RWPE2 (cell line): ENCODE measurements around the gene PARVG.

Experiments used
- ATAC-seq: fragments of 200-7000 bp; cut with Tn5 transposase; 3 replicates; pipeline ENCODE4 v1.9.1; 2021; ENCODE audit warnings: low read depth
- DNase-seq: peaks from one replicate; pipeline ENCODE4 v3.0.0-alpha.2; 2020; ENCODE audit warnings: low spot score
- H3K27ac ChIP-seq: fragments of 450-650 bp; 2 replicates; pipeline ENCODE4 v1.5.1; 2017; ENCODE audit warnings: mild to moderate bottlenecking; ENCODE audit not compliant: poor library complexity, severe bottlenecking
- H3K27me3 ChIP-seq: fragments of 250-450 bp; sonication (Bioruptor Pico); 2 replicates; pipeline ENCODE4 v1.5.1; 2021; ENCODE audit warnings: mild to moderate bottlenecking, moderate library complexity; ENCODE audit not compliant: insufficient read depth, poor library complexity, severe bottlenecking
- H3K36me3 ChIP-seq: fragments of 250-450 bp; sonication (Bioruptor Pico); 2 replicates; pipeline ENCODE4 v1.5.1; 2020; ENCODE audit warnings: low read depth, mild to moderate bottlenecking, moderate library complexity
- H3K4me1 ChIP-seq: fragments of 250-450 bp; sonication (Bioruptor Pico); 2 replicates; pipeline ENCODE4 v1.5.1; 2021; ENCODE audit warnings: mild to moderate bottlenecking, moderate library complexity; ENCODE audit not compliant: insufficient read depth, poor library complexity, severe bottlenecking
- H3K4me3 ChIP-seq: fragments of 250-450 bp; sonication (Bioruptor Pico); 2 replicates; pipeline ENCODE4 v1.5.1; 2021; ENCODE audit warnings: mild to moderate bottlenecking, moderate library complexity; ENCODE audit not compliant: severe bottlenecking
- H3K9me3 ChIP-seq: fragments of 250-450 bp; sonication (Bioruptor Pico); 2 replicates; pipeline ENCODE4 v1.5.1; 2021; ENCODE audit warnings: mild to moderate bottlenecking, moderate library complexity; ENCODE audit not compliant: severe bottlenecking
- CTCF ChIP-seq: fragments of 450-650 bp; IDR thresholded peaks from one replicate; pipeline ENCODE4 v1.5.1; 2017; ENCODE audit warnings: mild to moderate bottlenecking, moderate library complexity; ENCODE audit not compliant: poor library complexity, severe bottlenecking

PARVG gene

GRCh38 chr22:44203203-44203602, 22.5 kb downstream of the PARVG start:
- Histone ChIP-seq H3K27me3 (peaks cover 10% of the 10 kb centered on the region), H3K4me3 (no peak overlapping the region), H3K9me3 (no peaks in the 10 kb centered on the region), H3K4me1 (no peaks in the 10 kb centered on the region), H3K36me3 (no peaks in the 10 kb centered on the region), H3K27ac (no peak overlapping the region)
- no peak for ATAC-seq
- TF ChIP-seq CTCF, result no peak
- DNase-seq, result no peak

GRCh38 chr22:44204739-44205515, 24.2 kb downstream of the PARVG start:
- peaks cover 2% of the 10 kb centered on the region for H3K9me3 ChIP-seq
- TF ChIP-seq CTCF, result no peak
- DNase-seq (no peak), ATAC-seq (no peak)
- no peak overlapping the region for H3K27ac ChIP-seq
- H3K4me1 ChIP-seq, result no peaks in the 10 kb centered on the region
- no peaks in the 10 kb centered on the region for H3K36me3 ChIP-seq
- H3K4me3 ChIP-seq, result no peak overlapping the region
- peaks cover 7% of the 10 kb centered on the region for H3K27me3 ChIP-seq

GRCh38 chr22:44205516-44206329, 25.0 kb downstream of the PARVG start:
- no peak for ATAC-seq
- DNase-seq, result no peak
- peaks cover 7% of the 10 kb centered on the region for H3K27me3 ChIP-seq
- H3K27ac ChIP-seq, result no peak overlapping the region
- H3K4me1 ChIP-seq, result no peaks in the 10 kb centered on the region
- no peak overlapping the region for H3K4me3 ChIP-seq
- peaks cover 2% of the 10 kb centered on the region for H3K9me3 ChIP-seq
- H3K36me3 ChIP-seq, result no peaks in the 10 kb centered on the region
- no peak for TF ChIP-seq CTCF

GRCh38 chr22:44206330-44206645, 25.6 kb downstream of the PARVG start:
- Histone ChIP-seq H3K4me1 (no peaks in the 10 kb centered on the region), H3K27ac (no peak overlapping the region), H3K9me3 (peaks cover 2% of the 10 kb centered on the region), H3K36me3 (no peaks in the 10 kb centered on the region), H3K27me3 (peaks cover 7% of the 10 kb centered on the region), H3K4me3 (no peak overlapping the region)
- DNase-seq (no peak), ATAC-seq (no peak)
- TF ChIP-seq CTCF, result no peak

GRCh38 chr22:44206696-44207095, 26.0 kb downstream of the PARVG start:
- Histone ChIP-seq H3K36me3 (no peaks in the 10 kb centered on the region), H3K9me3 (peaks cover 2% of the 10 kb centered on the region), H3K27me3 (peaks cover 7% of the 10 kb centered on the region), H3K4me1 (no peaks in the 10 kb centered on the region), H3K27ac (no peak overlapping the region), H3K4me3 (no peak overlapping the region)
- TF ChIP-seq CTCF, result no peak
- ATAC-seq (no peak), DNase-seq (no peak)
